Neural cell (in vitro differentiated cells): ENCODE results near the gene MTPN. TPM values are rescaled to one million over a fixed set of nuclear protein-coding genes. Genes with fewer than 3 reads are reported as not detected.

ENCODE experiments used
- H2AFZ ChIP-seq: fragments of 200-600, 300-800 bp; sonication (generic), shearing (Covaris generic); 2 replicates; pipeline ENCODE4 v1.6.0; 2014; ENCODE audit warnings: low read depth, mild to moderate bottlenecking, antibody characterized with exemption, low read length, moderate library complexity
- H3F3A ChIP-seq: fragments of 200-600 bp; shearing (Covaris generic); 2 replicates; pipeline ENCODE4 v1.6.1; 2016; ENCODE audit warnings: mild to moderate bottlenecking, moderate library complexity, mixed read lengths, antibody characterized with exemption, low read length; ENCODE audit not compliant: insufficient read depth, poor library complexity, severe bottlenecking
- H3K27ac ChIP-seq: fragments of 200-600, 300-800 bp; sonication (generic), shearing (Covaris generic); 2 replicates; pipeline ENCODE4 v1.5.1; 2014; ENCODE audit warnings: mild to moderate bottlenecking, low read length, moderate library complexity
- H3K27me3 ChIP-seq: fragments of 300-800, 200-600 bp; sonication (generic), shearing (Covaris generic); 2 replicates; pipeline ENCODE4 v1.6.0; 2014; ENCODE audit warnings: mild to moderate bottlenecking, low read depth, low read length, moderate library complexity; ENCODE audit not compliant: insufficient read depth
- H3K36me3 ChIP-seq: fragments of 300-800, 200-600 bp; sonication (generic), shearing (Covaris generic); 2 replicates; pipeline ENCODE4 v1.5.1; 2014; ENCODE audit warnings: mild to moderate bottlenecking, antibody characterized with exemption, low read length, moderate library complexity; ENCODE audit not compliant: insufficient read depth
- H3K4me2 ChIP-seq: fragments of 300-800, 200-600 bp; sonication (generic), shearing (Covaris generic); 2 replicates; pipeline ENCODE4 v1.6.0; 2014; ENCODE audit warnings: mild to moderate bottlenecking, low read length
- H3K4me3 ChIP-seq: fragments of 300-800, 200-600 bp; sonication (generic), shearing (Covaris generic); 2 replicates; pipeline ENCODE4 v1.5.1; 2014; ENCODE audit warnings: mild to moderate bottlenecking, low read length, moderate library complexity
- H3K79me2 ChIP-seq: fragments of 200-600 bp; shearing (Covaris generic); replicated peaks from 2 replicates; pipeline ENCODE4 v1.6.0; 2014; ENCODE audit warnings: mild to moderate bottlenecking, low read length, moderate library complexity; ENCODE audit not compliant: insufficient read depth
- H3K9ac ChIP-seq: fragments of 300-800, 200-600 bp; sonication (generic), shearing (Covaris generic); 2 replicates; pipeline ENCODE4 v1.6.1; 2016; ENCODE audit warnings: mild to moderate bottlenecking, low read length, mixed read lengths
- H3K9me2 ChIP-seq: fragments of 200-600 bp; shearing (Covaris generic); 2 replicates; pipeline ENCODE4 v1.6.1; 2016; ENCODE audit warnings: mild to moderate bottlenecking, low read length, mixed read lengths; ENCODE audit not compliant: insufficient read depth
- H3K9me3 ChIP-seq: fragments of 200-600, 300-800 bp; sonication (generic), shearing (Covaris generic); 2 replicates; pipeline ENCODE4 v1.6.1; 2016; ENCODE audit warnings: mild to moderate bottlenecking, mixed run types, low read length, moderate library complexity, mixed read lengths
- H4K20me1 ChIP-seq: fragments of 200-600 bp; shearing (Covaris generic); 2 replicates; pipeline ENCODE4 v1.6.1; 2016; ENCODE audit warnings: mild to moderate bottlenecking, mixed run types; ENCODE audit not compliant: insufficient read depth
- EP300 ChIP-seq: fragments of 450-650 bp; conservative IDR thresholded peaks from 2 replicates; pipeline ENCODE4 v1.6.1; 2014; ENCODE audit warnings: antibody characterized with exemption, mild to moderate bottlenecking, moderate library complexity; ENCODE audit not compliant: poor library complexity, severe bottlenecking
- EZH2 ChIP-seq: fragments of 200-600, 300-800 bp; shearing (Covaris generic), sonication (generic); IDR thresholded peaks from 2 replicates; pipeline ENCODE4 v1.6.1; 2014; ENCODE audit warnings: antibody characterized with exemption, low read length, borderline replicate concordance, mild to moderate bottlenecking; ENCODE audit not compliant: insufficient read depth, poor library complexity, severe bottlenecking
- MXI1 ChIP-seq: fragments of 450-650 bp; conservative IDR thresholded peaks from 2 replicates; pipeline ENCODE4 v1.6.1; 2014; ENCODE audit warnings: antibody characterized with exemption, mild to moderate bottlenecking; ENCODE audit not compliant: poor library complexity, severe bottlenecking
- POLR2AphosphoS5 ChIP-seq: IDR thresholded peaks from 2 replicates; pipeline ENCODE4 v1.6.1; 2012
- RAD21 ChIP-seq: fragments of 450-650 bp; conservative IDR thresholded peaks from 2 replicates; pipeline ENCODE4 v1.6.1; 2014; ENCODE audit warnings: antibody characterized with exemption, mild to moderate bottlenecking, moderate library complexity
- SMC3 ChIP-seq: fragments of 450-650 bp; conservative IDR thresholded peaks from 2 replicates; pipeline ENCODE4 v1.6.1; 2014; ENCODE audit warnings: antibody characterized with exemption, mild to moderate bottlenecking, moderate library complexity; ENCODE audit not compliant: poor library complexity
- TAF1 ChIP-seq: IDR thresholded peaks from 2 replicates; pipeline ENCODE4 v1.6.1; 2012; ENCODE audit warnings: low read depth
- polyA plus RNA-seq: library from polyadenylated mRNA; depleted of rRNA; stranded (reverse); fragments of >200 nt; gene quantifications from 2 replicates; pipeline ENCODE4 v1.2.3, GENCODE V29; 2014
- TF ChIP-seq, protein P1 (sequence below): IDR thresholded peaks from 2 replicates; pipeline ENCODE4 v1.6.1; 2012; ENCODE audit warnings: borderline replicate concordance
- TF ChIP-seq, protein P2 (sequence below): fragments of 450-650 bp; IDR thresholded peaks from 2 replicates; pipeline ENCODE4 v1.5.1; 2014; ENCODE audit warnings: antibody characterized with exemption, mild to moderate bottlenecking, moderate library complexity; ENCODE audit not compliant: poor library complexity, severe bottlenecking

Gene MTPN
- polyA plus RNA-seq, 1 donor from 2014 or later: 133 TPM

DNA sequence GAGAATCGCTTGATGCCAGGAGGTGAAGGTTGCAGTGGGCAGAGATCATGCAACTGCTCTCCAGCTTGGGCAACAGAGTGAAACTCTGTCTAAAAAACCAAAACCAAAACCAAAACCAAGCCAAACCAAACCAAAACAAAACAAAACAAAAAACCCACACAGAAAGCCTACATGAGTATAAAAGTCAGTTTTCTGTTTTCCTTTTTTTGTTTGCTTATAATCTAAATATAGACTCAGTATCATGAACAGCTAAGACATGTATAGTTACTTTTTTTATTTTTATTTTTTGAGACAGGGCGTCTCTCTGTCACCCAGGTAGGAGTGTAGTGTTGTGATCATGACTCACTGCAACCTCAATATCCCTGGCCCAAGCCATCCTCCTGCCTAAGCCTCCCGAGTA lies 16.8 kb upstream of the MTPN start:
- H2AFZ ChIP-seq: no peak overlapping the region
- no peak overlapping the region for H3K4me3 ChIP-seq
- H3K79me2 ChIP-seq: no peaks in the 10 kb centered on the region
- no peak overlapping the region for H3K4me2 ChIP-seq
- no peaks in the 10 kb centered on the region for H3K27me3 ChIP-seq
- H3K36me3 ChIP-seq: no peaks in the 10 kb centered on the region
- no peak overlapping the region for H3K27ac ChIP-seq
- no peaks in the 10 kb centered on the region for H3F3A ChIP-seq
- no peaks in the 10 kb centered on the region for H3K9me2 ChIP-seq
- H4K20me1 ChIP-seq: no peaks in the 10 kb centered on the region
- no peak overlapping the region for H3K9ac ChIP-seq
- no peaks in the 10 kb centered on the region for H3K9me3 ChIP-seq
- TF ChIP-seq EP300 (no peak), POLR2AphosphoS5 (no peak), SMC3 (no peak), EZH2 (no peak), TAF1 (no peak), MXI1 (no peak), RAD21 (no peak)
- TF ChIP-seq, protein P1, sequence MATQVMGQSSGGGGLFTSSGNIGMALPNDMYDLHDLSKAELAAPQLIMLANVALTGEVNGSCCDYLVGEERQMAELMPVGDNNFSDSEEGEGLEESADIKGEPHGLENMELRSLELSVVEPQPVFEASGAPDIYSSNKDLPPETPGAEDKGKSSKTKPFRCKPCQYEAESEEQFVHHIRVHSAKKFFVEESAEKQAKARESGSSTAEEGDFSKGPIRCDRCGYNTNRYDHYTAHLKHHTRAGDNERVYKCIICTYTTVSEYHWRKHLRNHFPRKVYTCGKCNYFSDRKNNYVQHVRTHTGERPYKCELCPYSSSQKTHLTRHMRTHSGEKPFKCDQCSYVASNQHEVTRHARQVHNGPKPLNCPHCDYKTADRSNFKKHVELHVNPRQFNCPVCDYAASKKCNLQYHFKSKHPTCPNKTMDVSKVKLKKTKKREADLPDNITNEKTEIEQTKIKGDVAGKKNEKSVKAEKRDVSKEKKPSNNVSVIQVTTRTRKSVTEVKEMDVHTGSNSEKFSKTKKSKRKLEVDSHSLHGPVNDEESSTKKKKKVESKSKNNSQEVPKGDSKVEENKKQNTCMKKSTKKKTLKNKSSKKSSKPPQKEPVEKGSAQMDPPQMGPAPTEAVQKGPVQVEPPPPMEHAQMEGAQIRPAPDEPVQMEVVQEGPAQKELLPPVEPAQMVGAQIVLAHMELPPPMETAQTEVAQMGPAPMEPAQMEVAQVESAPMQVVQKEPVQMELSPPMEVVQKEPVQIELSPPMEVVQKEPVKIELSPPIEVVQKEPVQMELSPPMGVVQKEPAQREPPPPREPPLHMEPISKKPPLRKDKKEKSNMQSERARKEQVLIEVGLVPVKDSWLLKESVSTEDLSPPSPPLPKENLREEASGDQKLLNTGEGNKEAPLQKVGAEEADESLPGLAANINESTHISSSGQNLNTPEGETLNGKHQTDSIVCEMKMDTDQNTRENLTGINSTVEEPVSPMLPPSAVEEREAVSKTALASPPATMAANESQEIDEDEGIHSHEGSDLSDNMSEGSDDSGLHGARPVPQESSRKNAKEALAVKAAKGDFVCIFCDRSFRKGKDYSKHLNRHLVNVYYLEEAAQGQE: no peak
- TF ChIP-seq, protein P2, sequence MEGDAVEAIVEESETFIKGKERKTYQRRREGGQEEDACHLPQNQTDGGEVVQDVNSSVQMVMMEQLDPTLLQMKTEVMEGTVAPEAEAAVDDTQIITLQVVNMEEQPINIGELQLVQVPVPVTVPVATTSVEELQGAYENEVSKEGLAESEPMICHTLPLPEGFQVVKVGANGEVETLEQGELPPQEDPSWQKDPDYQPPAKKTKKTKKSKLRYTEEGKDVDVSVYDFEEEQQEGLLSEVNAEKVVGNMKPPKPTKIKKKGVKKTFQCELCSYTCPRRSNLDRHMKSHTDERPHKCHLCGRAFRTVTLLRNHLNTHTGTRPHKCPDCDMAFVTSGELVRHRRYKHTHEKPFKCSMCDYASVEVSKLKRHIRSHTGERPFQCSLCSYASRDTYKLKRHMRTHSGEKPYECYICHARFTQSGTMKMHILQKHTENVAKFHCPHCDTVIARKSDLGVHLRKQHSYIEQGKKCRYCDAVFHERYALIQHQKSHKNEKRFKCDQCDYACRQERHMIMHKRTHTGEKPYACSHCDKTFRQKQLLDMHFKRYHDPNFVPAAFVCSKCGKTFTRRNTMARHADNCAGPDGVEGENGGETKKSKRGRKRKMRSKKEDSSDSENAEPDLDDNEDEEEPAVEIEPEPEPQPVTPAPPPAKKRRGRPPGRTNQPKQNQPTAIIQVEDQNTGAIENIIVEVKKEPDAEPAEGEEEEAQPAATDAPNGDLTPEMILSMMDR: no peak

DNA sequence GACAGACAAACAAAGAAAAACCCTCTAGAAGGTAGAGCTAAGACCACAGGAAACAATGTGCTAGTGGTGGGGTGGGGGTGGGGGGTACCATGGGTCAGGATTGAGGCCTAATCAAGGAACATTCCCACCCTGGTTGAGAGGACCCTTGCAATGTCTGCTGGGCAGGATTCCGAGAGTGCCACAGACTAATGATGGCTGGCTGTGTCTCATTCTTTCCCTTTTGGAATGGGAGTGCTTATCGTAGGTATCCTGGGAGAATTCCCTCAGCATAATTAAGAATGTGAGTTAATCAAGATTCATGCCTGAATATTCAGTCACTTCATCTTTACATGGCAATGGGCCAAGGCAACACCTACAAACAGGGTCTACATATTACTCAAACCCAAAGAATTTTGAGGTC lies 14.7 kb upstream of the MTPN start:
- Histone ChIP-seq H3K79me2 (no peaks in the 10 kb centered on the region), H3K9me3 (no peaks in the 10 kb centered on the region), H3K4me3 (no peak overlapping the region), H3K36me3 (no peaks in the 10 kb centered on the region), H3K27ac (no peak overlapping the region), H3K27me3 (no peaks in the 10 kb centered on the region), H2AFZ (no peak overlapping the region), H3K9ac (no peak overlapping the region), H3F3A (no peaks in the 10 kb centered on the region), H4K20me1 (no peaks in the 10 kb centered on the region), H3K9me2 (no peaks in the 10 kb centered on the region), H3K4me2 (no peak overlapping the region)
- TF ChIP-seq RAD21 (no peak), EP300 (no peak), TAF1 (no peak), EZH2 (no peak), POLR2AphosphoS5 (no peak), MXI1 (no peak), SMC3 (no peak)
- TF ChIP-seq, protein P1: no peak
- TF ChIP-seq, protein P2: no peak
